Loucy (cell line): ENCODE data around the gene CTNS.

Experiments used
- H2AFZ ChIP-seq: fragments of 200-600 bp; sonication (generic); 2 replicates; pipeline ENCODE4 v1.6.0; 2016; ENCODE audit warnings: antibody characterized with exemption, mild to moderate bottlenecking, low read length, moderate library complexity
- H3F3A ChIP-seq: fragments of 200-600 bp; 2 replicates; pipeline ENCODE4 v1.6.0; 2016; ENCODE audit warnings: antibody characterized with exemption, low read depth, mild to moderate bottlenecking
- H3K27me3 ChIP-seq: fragments of 200-600 bp; sonication (generic); 2 replicates; pipeline ENCODE4 v1.6.1; 2014; ENCODE audit warnings: low read length, mild to moderate bottlenecking; ENCODE audit not compliant: insufficient read depth, poor library complexity, severe bottlenecking
- H3K36me3 ChIP-seq: fragments of 200-600 bp; sonication (generic); 2 replicates; pipeline ENCODE4 v1.6.1; 2016; ENCODE audit warnings: low read length; ENCODE audit not compliant: insufficient read depth
- H3K4me1 ChIP-seq: fragments of 200-600 bp; sonication (generic); 2 replicates; pipeline ENCODE4 v1.5.1; 2014; ENCODE audit warnings: low read length, mild to moderate bottlenecking; ENCODE audit not compliant: insufficient read depth, poor library complexity, severe bottlenecking
- H3K4me2 ChIP-seq: fragments of 200-600 bp; sonication (generic); 2 replicates; pipeline ENCODE4 v1.6.0; 2014; ENCODE audit warnings: antibody characterized with exemption, low read length, low read depth, mild to moderate bottlenecking; ENCODE audit not compliant: poor library complexity, severe bottlenecking
- H3K4me3 ChIP-seq: fragments of 200-600 bp; sonication (generic); 2 replicates; pipeline ENCODE4 v1.5.1; 2014; ENCODE audit warnings: low read length, mild to moderate bottlenecking, mixed read lengths; ENCODE audit not compliant: poor library complexity, severe bottlenecking
- H3K79me2 ChIP-seq: fragments of 200-600 bp; sonication (generic); 2 replicates; pipeline ENCODE4 v1.6.1; 2014; ENCODE audit warnings: low read length; ENCODE audit not compliant: insufficient read depth
- H3K9ac ChIP-seq: fragments of 200-600 bp; sonication (generic); 2 replicates; pipeline ENCODE4 v1.6.0; 2014; ENCODE audit warnings: mild to moderate bottlenecking, low read depth, low read length, moderate library complexity; ENCODE audit not compliant: poor library complexity, severe bottlenecking
- H3K9me2 ChIP-seq: fragments of 200-600 bp; sonication (generic); replicated peaks from 2 replicates; pipeline ENCODE4 v1.6.1; 2016; ENCODE audit warnings: low read depth, low read length, mixed read lengths
- H3K9me3 ChIP-seq: fragments of 200-600 bp; sonication (generic); 2 replicates; pipeline ENCODE4 v1.6.1; 2014; ENCODE audit warnings: mild to moderate bottlenecking, antibody characterized with exemption, low read length, low read depth; ENCODE audit not compliant: insufficient read depth
- H4K20me1 ChIP-seq: fragments of 200-600 bp; sonication (generic); 2 replicates; pipeline ENCODE4 v1.6.0; 2014; ENCODE audit warnings: antibody characterized with exemption, low read length, mild to moderate bottlenecking; ENCODE audit not compliant: insufficient read depth, poor library complexity, severe bottlenecking
- CTCF ChIP-seq: fragments of 200-600 bp; sonication (generic); conservative IDR thresholded peaks from 2 replicates; pipeline ENCODE4 v1.5.1; 2014; ENCODE audit warnings: mild to moderate bottlenecking, antibody characterized with exemption, low read length
- EZH2phosphoT487 ChIP-seq: fragments of 200-600 bp; IDR thresholded peaks from 2 replicates; pipeline ENCODE4 v1.6.1; 2018; ENCODE audit warnings: antibody characterized with exemption, mild to moderate bottlenecking, moderate library complexity, borderline replicate concordance

The CTNS gene

DNA sequence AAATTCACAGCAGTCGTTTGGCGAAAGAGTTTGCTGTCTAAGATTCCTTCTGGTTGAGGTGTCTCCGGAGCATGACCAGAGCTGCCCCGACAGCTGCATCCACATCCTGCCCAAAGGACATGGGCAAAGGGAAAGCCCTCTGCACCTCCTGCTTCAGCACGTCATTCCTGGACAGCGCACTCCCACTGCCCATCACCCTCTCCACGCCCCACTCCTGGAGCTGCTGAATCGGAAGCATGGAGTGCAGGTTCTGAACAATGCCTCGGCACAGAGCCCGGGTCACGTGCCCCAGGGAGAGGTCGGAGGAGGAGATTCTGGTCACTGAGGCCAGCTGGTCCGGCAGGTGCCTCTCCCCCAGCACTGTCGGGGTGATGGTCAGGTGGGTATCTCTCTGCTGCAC, 26.0 kb upstream of the CTNS start:
- TF ChIP-seq CTCF (no peak), EZH2phosphoT487 (no peak)
- Histone ChIP-seq H3K9me2 (no peaks in the 10 kb centered on the region), H3K79me2 (no peaks in the 10 kb centered on the region), H3K4me2 (no peak overlapping the region), H3K9me3 (no peaks in the 10 kb centered on the region), H3K36me3 (peaks cover 27% of the 10 kb centered on the region; the same call in 1 of the 2 replicates), H2AFZ (no peak overlapping the region), H4K20me1 (no peaks in the 10 kb centered on the region), H3K27me3 (no peaks in the 10 kb centered on the region), H3K9ac (no peak overlapping the region), H3K4me1 (no peaks in the 10 kb centered on the region), H3K4me3 (no peak overlapping the region), H3F3A (no peaks in the 10 kb centered on the region)

GRCh38 chr17:3613124-3613523, 23.4 kb upstream of the CTNS start:
- H3K4me3 ChIP-seq: no peak overlapping the region
- no peak overlapping the region for H3K4me2 ChIP-seq
- peaks cover 45% of the 10 kb centered on the region; the same call in 1 of the 2 replicates for H3K36me3 ChIP-seq
- TF ChIP-seq EZH2phosphoT487: no peak
- TF ChIP-seq CTCF: no peak
- H4K20me1 ChIP-seq: no peaks in the 10 kb centered on the region
- H3K9ac ChIP-seq: no peak overlapping the region
- H3K79me2 ChIP-seq: no peaks in the 10 kb centered on the region
- no peaks in the 10 kb centered on the region for H3F3A ChIP-seq
- no peaks in the 10 kb centered on the region for H3K27me3 ChIP-seq
- no peak overlapping the region for H2AFZ ChIP-seq
- H3K4me1 ChIP-seq: no peaks in the 10 kb centered on the region
- H3K9me2 ChIP-seq: no peaks in the 10 kb centered on the region
- H3K9me3 ChIP-seq: no peaks in the 10 kb centered on the region

- no peaks in the 10 kb centered on the region for H3K9me2 ChIP-seq
- no peak overlapping the region for H3K4me3 ChIP-seq
- no peaks in the 10 kb centered on the region for H3F3A ChIP-seq
- TF ChIP-seq EZH2phosphoT487 (no peak), CTCF (no peak)
- no peaks in the 10 kb centered on the region for H4K20me1 ChIP-seq
- no peak overlapping the region for H2AFZ ChIP-seq
- H3K9ac ChIP-seq: no peak overlapping the region
- H3K36me3 ChIP-seq: peaks cover 42% of the 10 kb centered on the region; the same call in 1 of the 2 replicates
- H3K27me3 ChIP-seq: no peaks in the 10 kb centered on the region
- no peaks in the 10 kb centered on the region for H3K4me1 ChIP-seq
- H3K9me3 ChIP-seq: no peaks in the 10 kb centered on the region
- H3K4me2 ChIP-seq: no peak overlapping the region
- H3K79me2 ChIP-seq: no peaks in the 10 kb centered on the region
Measured at GRCh38 chr17:3615160-3615870, 21.2 kb upstream of the CTNS start.
